Activated CD8-positive, alpha-beta T cell treated with anti-CD3 and anti-CD28 coated beads for 36 hours (primary cell): ENCODE results near the gene AFAP1L1. TPM values are rescaled to one million over a fixed set of nuclear protein-coding genes. Genes with fewer than 3 reads are reported as not detected.

Experiments
- ATAC-seq: fragments of 200-7000 bp; cut with Tn5 transposase; one replicate; pipeline ENCODE4 v1.10.0; 2021; ENCODE audit warnings: mild to moderate bottlenecking, moderate library complexity
- CTCF ChIA-PET: fragments of 350-600 bp; sonication (Branson Sonifier 250); formaldehyde crosslinking; loops from one replicate; lab custom pipeline; 2021; ENCODE audit warnings: antibody characterized with exemption; lab: Charles Lee
- POLR2A ChIA-PET: fragments of 350-600 bp; sonication (Branson Sonifier 250); formaldehyde crosslinking; loops from one replicate; lab custom pipeline; 2021; ENCODE audit warnings: antibody characterized with exemption; lab: Charles Lee
- DNase-seq: peaks from one replicate; pipeline ENCODE4 v3.0.0-alpha.2; 2020
- H3K27ac Mint-ChIP-seq: one replicate; pipeline ENCODE4 v1.8.0; 2021; ENCODE audit warnings: mild to moderate bottlenecking, mixed read lengths
- H3K27me3 Mint-ChIP-seq: one replicate; pipeline ENCODE4 v1.8.0; 2021; ENCODE audit warnings: mixed read lengths
- H3K36me3 Mint-ChIP-seq: one replicate; pipeline ENCODE4 v1.8.0; 2021; ENCODE audit warnings: low read depth, mixed read lengths
- H3K4me1 Mint-ChIP-seq: one replicate; pipeline ENCODE4 v1.8.0; 2021; ENCODE audit warnings: low read depth, mixed read lengths
- H3K4me3 Mint-ChIP-seq: one replicate; pipeline ENCODE4 v1.8.0; 2021; ENCODE audit warnings: mild to moderate bottlenecking, moderate library complexity, mixed read lengths
- H3K9me3 Mint-ChIP-seq: one replicate; pipeline ENCODE4 v1.8.0; 2021; ENCODE audit warnings: mixed read lengths
- CTCF ChIP-seq: fragments of 200-600 bp; IDR thresholded peaks from one replicate; pipeline ENCODE4 v1.8.0; 2022; ENCODE audit warnings: antibody characterized with exemption, mild to moderate bottlenecking
- intact Hi-C: fragments of 100-400 bp; cut with micrococcal nuclease; formaldehyde crosslinking; loops from one replicate; pipeline ENCODE4 v1.10.0; 2022
- total RNA-seq, 2 experiments: library from RNA; stranded (reverse); gene quantifications; one replicate each; pipeline ENCODE4 v1.2.3, GENCODE V29; 2021

Gene AFAP1L1
- total RNA-seq, 2 experiments from 2014 or later = 1.3 to 1.6 TPM

- no peak overlapping the region for H3K27ac Mint-ChIP-seq
- CTCF ChIA-PET = interaction anchor here (0.8 kb wide), 1 partner anchor 68 kb away, joined by 3 read pairs; no protein-coding TSS in a partner anchor
- TF ChIP-seq CTCF = no peak
- H3K4me3 Mint-ChIP-seq = no peak overlapping the region
- intact Hi-C loops = no loop called here
- no peaks in the 10 kb centered on the region for H3K9me3 Mint-ChIP-seq
- H3K27me3 Mint-ChIP-seq = no peaks in the 10 kb centered on the region
- H3K4me1 Mint-ChIP-seq = no peaks in the 10 kb centered on the region
- DNase-seq (no peak), ATAC-seq (no peak)
- POLR2A ChIA-PET = no interaction called here
- no peaks in the 10 kb centered on the region for H3K36me3 Mint-ChIP-seq
These were observed 32.8 kb downstream of the AFAP1L1 start for GRCh38 chr5:149304195-149305078.

- H3K36me3 Mint-ChIP-seq = no peaks in the 10 kb centered on the region
- no peak for ATAC-seq
- intact Hi-C loops = no loop called here
- no peaks in the 10 kb centered on the region for H3K27me3 Mint-ChIP-seq
- no peak overlapping the region for H3K4me3 Mint-ChIP-seq
- no peak for DNase-seq
- H3K27ac Mint-ChIP-seq = no peak overlapping the region
- POLR2A ChIA-PET = interaction anchor here (0.9 kb wide), 1 partner anchor 10 kb away, joined by 3 read pairs; no protein-coding TSS in a partner anchor
- H3K9me3 Mint-ChIP-seq = no peaks in the 10 kb centered on the region
- no peak for TF ChIP-seq CTCF
- CTCF ChIA-PET = interaction anchor here (1.4 to 3.1 kb wide), 2 partner anchors 62 to 256 kb away, joined by 4 to 11 read pairs; no protein-coding TSS in a partner anchor
- no peaks in the 10 kb centered on the region for H3K4me1 Mint-ChIP-seq
These were observed 37.7 kb downstream of the AFAP1L1 start for GRCh38 chr5:149309354-149309753.

- no peaks in the 10 kb centered on the region for H3K9me3 Mint-ChIP-seq
- H3K27ac Mint-ChIP-seq = no peak overlapping the region
- ChIA-PET CTCF (interaction anchor here (0.9 to 3.1 kb wide), 2 partner anchors 41 to 61 kb away, joined by 3 to 11 read pairs; no protein-coding TSS in a partner anchor), POLR2A (no interaction called here)
- intact Hi-C loops = loop anchor here (10.0 kb wide), 1 partner anchor 124 kb away; no protein-coding TSS in a partner anchor
- no peak for TF ChIP-seq CTCF
- DNase-seq = no peak
- H3K4me3 Mint-ChIP-seq = no peak overlapping the region
- no peak for ATAC-seq
- H3K4me1 Mint-ChIP-seq = no peaks in the 10 kb centered on the region
- H3K27me3 Mint-ChIP-seq = no peaks in the 10 kb centered on the region
- no peaks in the 10 kb centered on the region for H3K36me3 Mint-ChIP-seq
These were observed 38.8 kb downstream of the AFAP1L1 start for GRCh38 chr5:149310488-149310887.

- Mint-ChIP-seq H3K9me3 (no peaks in the 10 kb centered on the region), H3K4me3 (no peak overlapping the region), H3K27ac (no peak overlapping the region), H3K27me3 (no peaks in the 10 kb centered on the region), H3K36me3 (no peaks in the 10 kb centered on the region), H3K4me1 (no peaks in the 10 kb centered on the region)
- POLR2A ChIA-PET = no interaction called here
- intact Hi-C loops = loop anchor here (10.0 kb wide), 1 partner anchor 124 kb away; no protein-coding TSS in a partner anchor
- ATAC-seq (no peak), DNase-seq (peak; percentile 12)
- TF ChIP-seq CTCF = no peak
- CTCF ChIA-PET = interaction anchor here (0.9 to 3.1 kb wide), 3 partner anchors 42 to 123 kb away, joined by 3 to 11 read pairs (median 4); no protein-coding TSS in a partner anchor
These were observed 39.4 kb downstream of the AFAP1L1 start for GRCh38 chr5:149310947-149311658.
